Endothelial cell (in vitro differentiated cells): ENCODE data around the gene STK4. TPM values are rescaled to one million over a fixed set of nuclear protein-coding genes. Genes with fewer than 3 reads are reported as not detected.

Source experiments
- DNase-seq: peaks from one replicate; pipeline ENCODE4 v3.0.0; 2021; ENCODE audit warnings: low spot score
- H3K27ac Mint-ChIP-seq: one replicate; pipeline ENCODE4 v1.8.0; 2021; ENCODE audit warnings: mixed read lengths, inconsistent platforms; ENCODE audit not compliant: unreplicated experiment
- H3K27me3 Mint-ChIP-seq: one replicate; pipeline ENCODE4 v1.8.0; 2021; ENCODE audit warnings: mild to moderate bottlenecking, moderate library complexity, mixed read lengths, inconsistent platforms; ENCODE audit not compliant: unreplicated experiment
- H3K36me3 Mint-ChIP-seq: one replicate; pipeline ENCODE4 v1.8.0; 2021; ENCODE audit warnings: mild to moderate bottlenecking, low read depth, mixed read lengths, inconsistent platforms; ENCODE audit not compliant: unreplicated experiment
- H3K4me1 Mint-ChIP-seq: one replicate; pipeline ENCODE4 v1.8.0; 2021; ENCODE audit warnings: mild to moderate bottlenecking, mixed read lengths, inconsistent platforms; ENCODE audit not compliant: unreplicated experiment
- H3K4me3 Mint-ChIP-seq: one replicate; pipeline ENCODE4 v1.8.0; 2021; ENCODE audit warnings: mild to moderate bottlenecking, mixed read lengths, inconsistent platforms; ENCODE audit not compliant: unreplicated experiment
- H3K9me3 Mint-ChIP-seq: one replicate; pipeline ENCODE4 v1.8.0; 2021; ENCODE audit warnings: mixed read lengths, inconsistent platforms; ENCODE audit not compliant: unreplicated experiment
- CTCF ChIP-seq: fragments of 200-600 bp; sonication (generic); IDR thresholded peaks from one replicate; pipeline ENCODE4 v1.5.0; 2021; ENCODE audit warnings: antibody characterized with exemption; ENCODE audit not compliant: unreplicated experiment
- total RNA-seq: library from RNA; stranded (reverse); fragmentation: NEBNext Ultra II Directional; extraction: Animal tissue kit (Norgen Biotek cat#: 25700); gene quantifications from one replicate; pipeline ENCODE4 v1.2.1, GENCODE V29; 2021; ENCODE audit not compliant: unreplicated experiment

Gene STK4
- total RNA-seq, 1 donor from 2014 or later, result 34.1 TPM

GRCh38 chr20:45091366-45091765 is 125.1 kb downstream of the STK4 start:
- Mint-ChIP-seq H3K4me1 (no peaks in the 10 kb centered on the region), H3K27me3 (peaks cover 6% of the 10 kb centered on the region), H3K36me3 (peaks cover 2% of the 10 kb centered on the region), H3K4me3 (no peak overlapping the region), H3K27ac (no peak overlapping the region), H3K9me3 (no peaks in the 10 kb centered on the region)
- no peak for DNase-seq
- TF ChIP-seq CTCF, result no peak

GRCh38 chr20:45092898-45093297 is 126.6 kb downstream of the STK4 start:
- no peak overlapping the region for H3K27ac Mint-ChIP-seq
- H3K27me3 Mint-ChIP-seq, result peaks cover 11% of the 10 kb centered on the region
- H3K36me3 Mint-ChIP-seq, result no peaks in the 10 kb centered on the region
- H3K4me1 Mint-ChIP-seq, result peaks cover 3% of the 10 kb centered on the region
- H3K4me3 Mint-ChIP-seq, result no peak overlapping the region
- no peak for TF ChIP-seq CTCF
- no peak for DNase-seq
- H3K9me3 Mint-ChIP-seq, result no peaks in the 10 kb centered on the region

- H3K4me1 Mint-ChIP-seq, result peaks cover 3% of the 10 kb centered on the region
- DNase-seq, result no peak
- H3K36me3 Mint-ChIP-seq, result no peaks in the 10 kb centered on the region
- H3K9me3 Mint-ChIP-seq, result no peaks in the 10 kb centered on the region
- no peak overlapping the region for H3K4me3 Mint-ChIP-seq
- no peak for TF ChIP-seq CTCF
- no peak overlapping the region for H3K27ac Mint-ChIP-seq
- peaks cover 14% of the 10 kb centered on the region for H3K27me3 Mint-ChIP-seq
These were observed 127.9 kb downstream of the STK4 start for GRCh38 chr20:45094201-45094600.

- no peak overlapping the region for H3K4me3 Mint-ChIP-seq
- no peaks in the 10 kb centered on the region for H3K36me3 Mint-ChIP-seq
- H3K27me3 Mint-ChIP-seq, result peaks cover 15% of the 10 kb centered on the region
- H3K9me3 Mint-ChIP-seq, result no peaks in the 10 kb centered on the region
- no peak overlapping the region for H3K27ac Mint-ChIP-seq
- peaks cover 3% of the 10 kb centered on the region for H3K4me1 Mint-ChIP-seq
- DNase-seq, result no peak
- no peak for TF ChIP-seq CTCF
These were observed 128.7 kb downstream of the STK4 start for GRCh38 chr20:45094864-45095574.

- no peaks in the 10 kb centered on the region for H3K9me3 Mint-ChIP-seq
- H3K27me3 Mint-ChIP-seq, result peaks cover 18% of the 10 kb centered on the region
- H3K4me3 Mint-ChIP-seq, result no peak overlapping the region
- peak; percentile 60 for DNase-seq
- no peak overlapping the region for H3K27ac Mint-ChIP-seq
- H3K4me1 Mint-ChIP-seq, result peaks cover 3% of the 10 kb centered on the region
- TF ChIP-seq CTCF, result peak; percentile 61
- no peaks in the 10 kb centered on the region for H3K36me3 Mint-ChIP-seq
These were observed 129.5 kb downstream of the STK4 start for GRCh38 chr20:45095805-45096238.
